ENCODE data around the gene ARRB1. TPM values are rescaled to one million over a fixed set of nuclear protein-coding genes. Genes with fewer than 3 reads are reported as not detected.
A peak's percentile ranks its signal among the peaks of the same experiment; 100 is the strongest.

The ARRB1 gene
- total and polyA plus RNA-seq, 7 experiments from 2014 or later, result 7.5 to 104 (median 58.0) TPM

DNA sequence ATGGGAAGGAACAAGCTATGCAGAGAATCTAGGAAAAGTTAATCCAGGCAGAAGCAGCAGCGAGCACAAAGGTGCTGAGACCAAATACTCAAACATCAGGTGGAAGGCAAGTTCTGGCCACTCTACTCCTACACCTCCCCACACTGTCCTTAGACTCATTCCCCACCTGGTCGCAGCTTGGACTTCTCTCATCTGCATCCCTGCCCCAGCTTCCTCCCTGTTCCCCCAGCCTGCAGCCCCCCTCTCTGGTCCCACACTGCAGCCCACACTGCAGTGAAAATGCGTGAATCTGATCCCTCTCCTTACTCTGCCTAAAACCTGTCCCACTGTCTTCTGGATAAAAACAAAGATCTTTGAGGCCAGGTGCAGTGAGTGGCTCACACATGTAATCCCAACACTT lies 101.8 kb downstream of the ARRB1 start:
- CTCF ChIA-PET, result interaction anchor here (0.6 to 7.6 kb wide), 14 partner anchors 8 to 1899 kb away, joined by 3 to 162 read pairs (median 5); partner anchors contain the start of gene TPBGL
- H3K9me3 Mint-ChIP-seq, result peaks cover 0 to 3% (median 0%) of the 10 kb centered on the region in 11 donors
- ATAC-seq, result no peak
- H3K27ac Mint-ChIP-seq, result no peak overlapping the region
- no peak for DNase-seq
- H3K36me3 ChIP-seq (ENCODE audit: control insufficient read depth in 2 of 3, insufficient read depth in 3 of 3, low read length in 3 of 3), result no peaks in the 10 kb centered on the region
- peaks cover 0 to 29% (median 10%) of the 10 kb centered on the region in 5 donors for H3K27me3 Mint-ChIP-seq
- peaks cover 0 to 5% (median 4%) of the 10 kb centered on the region in 7 donors for H3K4me1 Mint-ChIP-seq
- intact Hi-C loops (cut with micrococcal nuclease), result loop anchor here (2.0 to 10.0 kb wide), 4 partner anchors 45 to 855 kb away; partner anchors contain the start of genes PGM2L1 (in 1 of the 2), POLD3 (in 1 of the 2) and RNF169 (in 1 of the 2)
- H3K27ac ChIP-seq (ENCODE audit: low read depth, low read length), result no peak overlapping the region
- POLR2A ChIA-PET, result interaction anchor here (1.2 kb wide), 1 partner anchor 8 kb away, joined by 3 read pairs; no protein-coding TSS in a partner anchor
- H3K27me3 ChIP-seq (ENCODE audit: control insufficient read depth in 2 of 2, insufficient read depth in 2 of 2, low read length in 2 of 2), result no peaks in the 10 kb centered on the region
- no peak overlapping the region for H3K4me3 ChIP-seq (ENCODE audit: low read length)
- no peak overlapping the region for H3K4me3 Mint-ChIP-seq
- H3K36me3 Mint-ChIP-seq, result no peaks in the 10 kb centered on the region
- H3K4me1 ChIP-seq (ENCODE audit: control insufficient read depth in 2 of 2, insufficient read depth in 2 of 2, low read length in 2 of 2), result no peaks in the 10 kb centered on the region
- no peaks in the 10 kb centered on the region for H3K9me3 ChIP-seq (ENCODE audit: control insufficient read depth in 2 of 3, low read length in 3 of 3)

DNA sequence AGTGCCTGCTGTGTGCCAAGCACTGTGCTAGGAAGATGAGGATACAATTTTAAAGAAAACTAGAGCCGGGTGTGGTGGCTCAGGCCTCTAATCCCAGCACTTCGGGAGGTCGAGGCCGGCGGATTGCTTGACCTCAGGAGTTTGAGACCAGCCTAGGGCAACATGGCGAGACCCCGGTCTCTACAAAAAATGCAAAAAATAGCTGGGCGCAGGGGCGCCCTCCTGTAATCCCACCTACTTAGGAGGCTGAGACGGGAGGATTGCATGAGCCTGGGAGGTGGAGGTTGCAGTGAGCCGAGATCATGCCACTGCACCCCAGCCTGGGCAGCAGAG lies 102.6 kb downstream of the ARRB1 start:
- CTCF ChIA-PET, result interaction anchor here (0.7 to 7.6 kb wide), 21 partner anchors 8 to 548 kb away, joined by 3 to 162 read pairs (median 5); partner anchors contain the start of gene TPBGL
- no peak overlapping the region for H3K4me3 ChIP-seq (ENCODE audit: low read length)
- Mint-ChIP-seq H3K27me3 (peaks cover 0 to 36% (median 10%) of the 10 kb centered on the region in 5 donors), H3K36me3 (no peaks in the 10 kb centered on the region), H3K4me3 (no peak overlapping the region), H3K4me1 (peaks cover 0 to 5% (median 4%) of the 10 kb centered on the region in 7 donors), H3K9me3 (peaks cover 0 to 3% (median 0%) of the 10 kb centered on the region in 11 donors), H3K27ac (peak overlapping the region in 2 of 9 donors; percentile 18 to 20)
- no peaks in the 10 kb centered on the region for H3K9me3 ChIP-seq (ENCODE audit: control insufficient read depth in 2 of 3, low read length in 3 of 3)
- no peak overlapping the region for H3K27ac ChIP-seq (ENCODE audit: low read depth, low read length)
- H3K4me1 ChIP-seq (ENCODE audit: control insufficient read depth in 2 of 2, insufficient read depth in 2 of 2, low read length in 2 of 2), result no peaks in the 10 kb centered on the region
- ATAC-seq (no peak), DNase-seq (no peak)
- H3K36me3 ChIP-seq (ENCODE audit: control insufficient read depth in 2 of 3, insufficient read depth in 3 of 3, low read length in 3 of 3), result no peaks in the 10 kb centered on the region
- intact Hi-C loops (cut with micrococcal nuclease), result loop anchor here (1.0 to 10.0 kb wide), 10 partner anchors 22 to 854 kb away; partner anchors contain the start of genes PGM2L1 (in 1 of the 2), POLD3 (in 1 of the 2) and RNF169 (in 1 of the 2)
- H3K27me3 ChIP-seq (ENCODE audit: control insufficient read depth in 2 of 2, insufficient read depth in 2 of 2, low read length in 2 of 2), result no peaks in the 10 kb centered on the region
- POLR2A ChIA-PET, result interaction anchor here (0.7 to 1.6 kb wide), 7 partner anchors 9 to 107 kb away, joined by 3 to 6 read pairs (median 4); no protein-coding TSS in a partner anchor

DNA sequence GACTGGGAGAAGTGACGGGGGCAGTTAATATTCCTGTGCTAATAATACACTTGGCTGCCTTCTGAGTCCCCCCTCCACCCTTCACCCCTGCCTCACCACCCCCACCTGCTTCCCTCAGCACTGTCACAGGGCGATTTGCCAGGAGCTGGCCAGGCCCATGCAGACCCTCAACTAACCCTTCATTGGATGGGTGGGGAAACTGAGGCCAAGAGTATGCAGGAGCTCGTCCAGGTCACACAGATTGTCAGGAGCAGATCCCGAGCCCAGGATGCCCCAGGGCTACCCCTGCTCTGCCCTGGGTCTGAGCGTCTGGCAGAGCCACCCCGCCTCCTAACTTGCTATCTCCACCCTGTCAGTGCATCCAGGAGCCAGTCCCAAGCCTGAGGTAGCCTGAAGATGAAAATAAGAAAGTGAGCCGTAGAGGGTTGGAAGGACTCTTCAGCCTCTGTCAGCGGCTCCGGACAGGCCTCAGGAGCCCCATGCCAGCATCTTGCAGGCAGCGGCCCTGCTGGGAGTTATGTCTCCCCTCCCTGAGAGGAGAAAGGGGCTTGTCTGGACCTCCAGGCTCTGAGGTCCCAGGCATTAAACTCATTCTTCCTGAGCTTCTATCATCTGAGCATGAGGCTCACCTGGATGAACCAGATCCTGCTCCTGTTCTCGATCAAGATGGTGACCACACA lies 104.7 kb downstream of the ARRB1 start:
- Mint-ChIP-seq H3K9me3 (no peaks in the 10 kb centered on the region), H3K27ac (no peak overlapping the region), H3K27me3 (peaks cover 9 to 50% (median 25%) of the 10 kb centered on the region in 5 donors), H3K4me1 (peaks cover 5 to 15% (median 8%) of the 10 kb centered on the region in 7 donors), H3K4me3 (no peak overlapping the region), H3K36me3 (no peaks in the 10 kb centered on the region)
- Histone ChIP-seq H3K4me1 (ENCODE audit: control insufficient read depth in 2 of 2, insufficient read depth in 2 of 2, low read length in 2 of 2) (peaks cover 0 to 3% of the 10 kb centered on the region in 2 donors), H3K27ac (ENCODE audit: low read depth, low read length) (no peak overlapping the region), H3K9me3 (ENCODE audit: control insufficient read depth in 2 of 3, low read length in 3 of 3) (no peaks in the 10 kb centered on the region), H3K36me3 (ENCODE audit: control insufficient read depth in 2 of 3, insufficient read depth in 3 of 3, low read length in 3 of 3) (no peaks in the 10 kb centered on the region), H3K27me3 (ENCODE audit: control insufficient read depth in 2 of 2, insufficient read depth in 2 of 2, low read length in 2 of 2) (peaks cover 0 to 3% of the 10 kb centered on the region in 2 donors), H3K4me3 (ENCODE audit: low read length) (no peak overlapping the region)
- intact Hi-C loops (cut with micrococcal nuclease), result loop anchor here (10.0 kb wide), 3 partner anchors 502 to 852 kb away; partner anchors contain the start of genes PGM2L1 (in 1 of the 2), POLD3 (in 1 of the 2) and RNF169 (in 1 of the 2)
- ATAC-seq (no peak), DNase-seq (no peak)
- ChIA-PET POLR2A (interaction anchor here (1.1 to 1.7 kb wide), 2 partner anchors 28 to 143 kb away, joined by 3 read pairs; no protein-coding TSS in a partner anchor), CTCF (interaction anchor here (1.0 to 7.6 kb wide), 8 partner anchors 11 to 318 kb away, joined by 3 to 162 read pairs (median 13); no protein-coding TSS in a partner anchor)

DNA sequence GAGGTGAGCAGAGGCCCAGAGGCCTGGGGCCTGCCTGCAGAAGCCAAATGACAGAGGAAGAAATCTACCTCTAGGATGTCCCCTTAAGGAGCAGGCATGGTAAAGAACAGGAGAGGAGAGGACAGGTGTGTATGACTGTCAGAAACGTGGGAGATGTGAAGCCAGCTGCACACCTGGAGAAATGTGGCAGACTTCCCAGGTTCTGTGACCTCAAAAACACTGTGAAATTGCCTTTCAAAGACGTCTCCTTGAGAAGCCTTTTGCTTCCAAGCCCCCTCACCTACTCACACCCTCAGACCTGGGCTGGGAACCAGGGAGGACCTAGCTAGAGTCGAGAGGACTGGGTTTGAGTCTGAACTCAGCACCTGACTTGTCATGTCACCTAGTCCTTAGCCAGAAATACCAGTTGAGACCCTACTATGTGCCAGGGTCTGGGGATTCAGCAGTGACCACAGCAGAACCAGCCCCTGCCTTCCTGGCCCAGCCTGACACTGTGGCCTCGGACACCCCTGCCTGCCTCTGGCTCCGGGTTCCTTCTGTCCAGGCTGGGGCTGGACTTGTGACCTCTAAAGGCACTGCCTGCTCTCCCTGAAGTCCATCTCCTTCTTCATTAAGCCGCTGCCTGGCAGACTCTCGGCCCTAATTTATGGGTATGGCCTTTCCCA lies 105.3 kb downstream of the ARRB1 start:
- no peak overlapping the region for H3K27ac ChIP-seq (ENCODE audit: low read depth, low read length)
- peaks cover 0 to 3% of the 10 kb centered on the region in 2 donors for H3K27me3 ChIP-seq (ENCODE audit: control insufficient read depth in 2 of 2, insufficient read depth in 2 of 2, low read length in 2 of 2)
- no peaks in the 10 kb centered on the region for H3K36me3 ChIP-seq (ENCODE audit: control insufficient read depth in 2 of 3, insufficient read depth in 3 of 3, low read length in 3 of 3)
- H3K36me3 Mint-ChIP-seq, result no peaks in the 10 kb centered on the region
- H3K9me3 Mint-ChIP-seq, result no peaks in the 10 kb centered on the region
- POLR2A ChIA-PET, result interaction anchor here (1.1 kb wide), 1 partner anchor 29 kb away, joined by 3 read pairs; no protein-coding TSS in a partner anchor
- intact Hi-C loops (cut with micrococcal nuclease), result loop anchor here (10.0 kb wide), 3 partner anchors 501 to 851 kb away; partner anchors contain the start of genes PGM2L1 (in 1 of the 2), POLD3 (in 1 of the 2) and RNF169 (in 1 of the 2)
- H3K4me3 ChIP-seq (ENCODE audit: low read length), result no peak overlapping the region
- CTCF ChIA-PET, result interaction anchor here (1.0 to 7.6 kb wide), 5 partner anchors 11 to 317 kb away, joined by 4 to 162 read pairs (median 20); no protein-coding TSS in a partner anchor
- H3K4me1 Mint-ChIP-seq, result peaks cover 5 to 15% (median 8%) of the 10 kb centered on the region in 7 donors
- no peaks in the 10 kb centered on the region for H3K9me3 ChIP-seq (ENCODE audit: control insufficient read depth in 2 of 3, low read length in 3 of 3)
- peaks cover 0 to 3% of the 10 kb centered on the region in 2 donors for H3K4me1 ChIP-seq (ENCODE audit: control insufficient read depth in 2 of 2, insufficient read depth in 2 of 2, low read length in 2 of 2)
- peak overlapping the region in 1 of 9 donors; percentile 51 for H3K27ac Mint-ChIP-seq
- H3K4me3 Mint-ChIP-seq, result no peak overlapping the region
- H3K27me3 Mint-ChIP-seq, result peaks cover 6 to 50% (median 20%) of the 10 kb centered on the region in 5 donors
- ATAC-seq (no peak), DNase-seq (no peak)

DNA sequence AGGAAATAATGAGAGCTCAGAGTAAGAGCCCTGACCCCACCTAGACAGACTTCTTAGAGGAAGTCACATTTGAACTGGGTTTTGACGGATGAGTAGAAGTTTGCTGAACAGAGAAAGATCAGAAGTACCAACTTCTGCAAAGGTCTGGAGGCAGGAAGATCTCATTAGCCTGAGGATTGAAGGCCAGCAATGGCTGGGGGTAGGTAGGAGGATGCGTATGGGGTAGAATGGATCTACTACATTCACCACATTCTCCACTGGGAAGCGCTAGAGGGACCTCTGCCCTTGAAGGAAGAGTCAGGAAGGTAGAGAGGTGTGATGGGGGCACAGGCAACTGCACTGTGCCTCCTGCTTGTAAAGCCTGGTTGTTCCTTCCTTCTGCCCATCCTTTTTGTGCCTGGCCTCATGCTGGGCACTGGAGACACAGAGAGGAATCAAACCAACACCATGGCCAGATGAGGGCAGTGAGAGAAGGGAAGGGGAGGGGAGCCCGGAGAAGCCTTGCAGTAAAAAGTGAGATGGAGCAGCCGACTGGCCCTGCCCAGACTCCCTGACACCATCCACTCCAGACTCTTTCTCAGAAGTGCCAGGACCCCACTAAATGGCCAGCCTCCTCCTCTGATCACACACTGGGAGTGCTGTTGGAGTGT lies 106.0 kb downstream of the ARRB1 start:
- Histone ChIP-seq H3K27ac (ENCODE audit: low read depth, low read length) (no peak overlapping the region), H3K27me3 (ENCODE audit: control insufficient read depth in 2 of 2, insufficient read depth in 2 of 2, low read length in 2 of 2) (peaks cover 0 to 3% of the 10 kb centered on the region in 2 donors), H3K9me3 (ENCODE audit: control insufficient read depth in 2 of 3, low read length in 3 of 3) (no peaks in the 10 kb centered on the region), H3K4me3 (ENCODE audit: low read length) (no peak overlapping the region), H3K36me3 (ENCODE audit: control insufficient read depth in 2 of 3, insufficient read depth in 3 of 3, low read length in 3 of 3) (no peaks in the 10 kb centered on the region), H3K4me1 (ENCODE audit: control insufficient read depth in 2 of 2, insufficient read depth in 2 of 2, low read length in 2 of 2) (peaks cover under 1 to 7% of the 10 kb centered on the region in 2 donors)
- POLR2A ChIA-PET, result no interaction called here
- H3K27ac Mint-ChIP-seq, result no peak overlapping the region
- no peaks in the 10 kb centered on the region for H3K9me3 Mint-ChIP-seq
- peaks cover 5 to 15% (median 8%) of the 10 kb centered on the region in 7 donors for H3K4me1 Mint-ChIP-seq
- DNase-seq, result no peak
- intact Hi-C loops (cut with micrococcal nuclease), result loop anchor here (10.0 kb wide), 3 partner anchors 501 to 851 kb away; partner anchors contain the start of genes PGM2L1 (in 1 of the 2), POLD3 (in 1 of the 2) and RNF169 (in 1 of the 2)
- no peaks in the 10 kb centered on the region for H3K36me3 Mint-ChIP-seq
- ATAC-seq, result no peak
- CTCF ChIA-PET, result interaction anchor here (0.6 to 8.0 kb wide), 12 partner anchors 10 to 319 kb away, joined by 3 to 162 read pairs (median 4); no protein-coding TSS in a partner anchor
- no peak overlapping the region for H3K4me3 Mint-ChIP-seq
- peaks cover 6 to 50% (median 19%) of the 10 kb centered on the region in 5 donors for H3K27me3 Mint-ChIP-seq

Data from naive thymus-derived CD4-positive, alpha-beta T cell (primary cell).